Measurements from ENCODE around the gene DYNC2I2.

Gene DYNC2I2

GRCh38 chr9:128621730-128622455, 34.8 kb downstream of the DYNC2I2 start:
- Mint-ChIP-seq H3K36me3 (peaks cover 4% of the 10 kb centered on the region), H3K27ac (no peak overlapping the region), H3K4me3 (no peak overlapping the region), H3K27me3 (no peaks in the 10 kb centered on the region), H3K9me3 (ENCODE audit: low read depth) (no peaks in the 10 kb centered on the region), H3K4me1 (ENCODE audit: low read depth) (no peaks in the 10 kb centered on the region)

GRCh38 chr9:128619779-128620178, 36.9 kb downstream of the DYNC2I2 start:
- Mint-ChIP-seq H3K27me3 (no peaks in the 10 kb centered on the region), H3K36me3 (peaks cover 2% of the 10 kb centered on the region), H3K27ac (no peak overlapping the region), H3K4me1 (ENCODE audit: low read depth) (no peaks in the 10 kb centered on the region), H3K4me3 (no peak overlapping the region), H3K9me3 (ENCODE audit: low read depth) (no peaks in the 10 kb centered on the region)

GRCh38 chr9:128619127-128619526, 37.5 kb downstream of the DYNC2I2 start:
- H3K4me1 Mint-ChIP-seq (ENCODE audit: low read depth), result no peaks in the 10 kb centered on the region
- H3K27ac Mint-ChIP-seq, result no peak overlapping the region
- H3K9me3 Mint-ChIP-seq (ENCODE audit: low read depth), result no peaks in the 10 kb centered on the region
- no peaks in the 10 kb centered on the region for H3K27me3 Mint-ChIP-seq
- H3K36me3 Mint-ChIP-seq, result peaks cover 2% of the 10 kb centered on the region
- H3K4me3 Mint-ChIP-seq, result no peak overlapping the region

- H3K27me3 Mint-ChIP-seq, result no peaks in the 10 kb centered on the region
- H3K27ac Mint-ChIP-seq, result peak overlapping the region; percentile 16
- H3K4me1 Mint-ChIP-seq (ENCODE audit: low read depth), result no peaks in the 10 kb centered on the region
- no peak overlapping the region for H3K4me3 Mint-ChIP-seq
- H3K9me3 Mint-ChIP-seq (ENCODE audit: low read depth), result no peaks in the 10 kb centered on the region
- peaks cover 2% of the 10 kb centered on the region for H3K36me3 Mint-ChIP-seq
These were observed 38.7 kb downstream of the DYNC2I2 start for GRCh38 chr9:128617943-128618342.

- Mint-ChIP-seq H3K9me3 (ENCODE audit: low read depth) (no peaks in the 10 kb centered on the region), H3K4me1 (ENCODE audit: low read depth) (no peaks in the 10 kb centered on the region), H3K27ac (no peak overlapping the region), H3K27me3 (no peaks in the 10 kb centered on the region), H3K4me3 (no peak overlapping the region), H3K36me3 (peaks cover 2% of the 10 kb centered on the region)
These were observed 41.1 kb downstream of the DYNC2I2 start for GRCh38 chr9:128615571-128615970.

- Mint-ChIP-seq H3K27ac (no peak overlapping the region), H3K36me3 (peaks cover 4% of the 10 kb centered on the region), H3K9me3 (ENCODE audit: low read depth) (no peaks in the 10 kb centered on the region), H3K27me3 (no peaks in the 10 kb centered on the region), H3K4me1 (ENCODE audit: low read depth) (no peaks in the 10 kb centered on the region), H3K4me3 (no peak overlapping the region)
These were observed 41.9 kb downstream of the DYNC2I2 start for GRCh38 chr9:128614728-128615127.

GRCh38 chr9:128611600-128612394, 44.9 kb downstream of the DYNC2I2 start:
- no peaks in the 10 kb centered on the region for H3K4me1 Mint-ChIP-seq (ENCODE audit: low read depth)
- no peaks in the 10 kb centered on the region for H3K27me3 Mint-ChIP-seq
- H3K36me3 Mint-ChIP-seq, result peaks cover 4% of the 10 kb centered on the region
- H3K9me3 Mint-ChIP-seq (ENCODE audit: low read depth), result no peaks in the 10 kb centered on the region
- H3K27ac Mint-ChIP-seq, result no peak overlapping the region
- no peak overlapping the region for H3K4me3 Mint-ChIP-seq

GRCh38 chr9:128610897-128611296, 45.8 kb downstream of the DYNC2I2 start:
- H3K4me3 Mint-ChIP-seq, result no peak overlapping the region
- H3K27ac Mint-ChIP-seq, result no peak overlapping the region
- no peaks in the 10 kb centered on the region for H3K27me3 Mint-ChIP-seq
- peaks cover 4% of the 10 kb centered on the region for H3K36me3 Mint-ChIP-seq
- H3K9me3 Mint-ChIP-seq (ENCODE audit: low read depth), result no peaks in the 10 kb centered on the region
- no peaks in the 10 kb centered on the region for H3K4me1 Mint-ChIP-seq (ENCODE audit: low read depth)

- Mint-ChIP-seq H3K27ac (no peak overlapping the region), H3K4me3 (no peak overlapping the region), H3K36me3 (peaks cover 8% of the 10 kb centered on the region), H3K27me3 (no peaks in the 10 kb centered on the region), H3K4me1 (ENCODE audit: low read depth) (no peaks in the 10 kb centered on the region), H3K9me3 (ENCODE audit: low read depth) (no peaks in the 10 kb centered on the region)
These were observed 48.9 kb downstream of the DYNC2I2 start for GRCh38 chr9:128607642-128608350.

GRCh38 chr9:128603697-128604096, 53.0 kb downstream of the DYNC2I2 start:
- H3K9me3 Mint-ChIP-seq (ENCODE audit: low read depth), result no peaks in the 10 kb centered on the region
- H3K36me3 Mint-ChIP-seq, result peaks cover 4% of the 10 kb centered on the region
- H3K27me3 Mint-ChIP-seq, result no peaks in the 10 kb centered on the region
- no peak overlapping the region for H3K4me3 Mint-ChIP-seq
- no peak overlapping the region for H3K27ac Mint-ChIP-seq
- H3K4me1 Mint-ChIP-seq (ENCODE audit: low read depth), result no peaks in the 10 kb centered on the region

GRCh38 chr9:128600099-128600498, 56.5 kb downstream of the DYNC2I2 start:
- no peaks in the 10 kb centered on the region for H3K27me3 Mint-ChIP-seq
- H3K27ac Mint-ChIP-seq, result no peak overlapping the region
- H3K36me3 Mint-ChIP-seq, result peaks cover 4% of the 10 kb centered on the region

GRCh38 chr9:128595471-128595870, 61.2 kb downstream of the DYNC2I2 start:
- no peak overlapping the region for H3K4me3 Mint-ChIP-seq

More at GRCh38 chr9:128600099-128600498, 56.5 kb downstream of the DYNC2I2 start:
- Mint-ChIP-seq H3K9me3 (ENCODE audit: low read depth) (no peaks in the 10 kb centered on the region), H3K4me1 (ENCODE audit: low read depth) (no peaks in the 10 kb centered on the region), H3K4me3 (no peak overlapping the region)

GRCh38 chr9:128593856-128594255, 62.8 kb downstream of the DYNC2I2 start:
- no peaks in the 10 kb centered on the region for H3K9me3 Mint-ChIP-seq (ENCODE audit: low read depth)
- peaks cover 1% of the 10 kb centered on the region for H3K4me1 Mint-ChIP-seq (ENCODE audit: low read depth)
- H3K27ac Mint-ChIP-seq, result no peak overlapping the region
- no peaks in the 10 kb centered on the region for H3K27me3 Mint-ChIP-seq
- H3K4me3 Mint-ChIP-seq, result no peak overlapping the region
- no peaks in the 10 kb centered on the region for H3K36me3 Mint-ChIP-seq

More at GRCh38 chr9:128595471-128595870, 61.2 kb downstream of the DYNC2I2 start:
- no peaks in the 10 kb centered on the region for H3K9me3 Mint-ChIP-seq (ENCODE audit: low read depth)
- H3K4me1 Mint-ChIP-seq (ENCODE audit: low read depth), result no peaks in the 10 kb centered on the region
- H3K36me3 Mint-ChIP-seq, result no peaks in the 10 kb centered on the region
- H3K27ac Mint-ChIP-seq, result no peak overlapping the region
- no peaks in the 10 kb centered on the region for H3K27me3 Mint-ChIP-seq

- H3K27me3 Mint-ChIP-seq, result no peaks in the 10 kb centered on the region
- H3K4me3 Mint-ChIP-seq, result no peak overlapping the region
- peaks cover 4% of the 10 kb centered on the region for H3K4me1 Mint-ChIP-seq (ENCODE audit: low read depth)
- H3K9me3 Mint-ChIP-seq (ENCODE audit: low read depth), result no peaks in the 10 kb centered on the region
- no peak overlapping the region for H3K27ac Mint-ChIP-seq
- H3K36me3 Mint-ChIP-seq, result no peaks in the 10 kb centered on the region
These were observed 63.6 kb downstream of the DYNC2I2 start for GRCh38 chr9:128593039-128593438.
